HG03575 (cell line): Measurements from ENCODE around the gene MFSD12.

Experiments
- ATAC-seq: cut with Tn5 transposase; IDR thresholded peaks from one replicate; pipeline ENCODE4 v1.9.1; 2021; ENCODE audit not compliant: unreplicated experiment, insufficient number of reproducible peaks, low FRiP score; ENCODE audit errors: extremely low read depth

MFSD12 gene

DNA sequence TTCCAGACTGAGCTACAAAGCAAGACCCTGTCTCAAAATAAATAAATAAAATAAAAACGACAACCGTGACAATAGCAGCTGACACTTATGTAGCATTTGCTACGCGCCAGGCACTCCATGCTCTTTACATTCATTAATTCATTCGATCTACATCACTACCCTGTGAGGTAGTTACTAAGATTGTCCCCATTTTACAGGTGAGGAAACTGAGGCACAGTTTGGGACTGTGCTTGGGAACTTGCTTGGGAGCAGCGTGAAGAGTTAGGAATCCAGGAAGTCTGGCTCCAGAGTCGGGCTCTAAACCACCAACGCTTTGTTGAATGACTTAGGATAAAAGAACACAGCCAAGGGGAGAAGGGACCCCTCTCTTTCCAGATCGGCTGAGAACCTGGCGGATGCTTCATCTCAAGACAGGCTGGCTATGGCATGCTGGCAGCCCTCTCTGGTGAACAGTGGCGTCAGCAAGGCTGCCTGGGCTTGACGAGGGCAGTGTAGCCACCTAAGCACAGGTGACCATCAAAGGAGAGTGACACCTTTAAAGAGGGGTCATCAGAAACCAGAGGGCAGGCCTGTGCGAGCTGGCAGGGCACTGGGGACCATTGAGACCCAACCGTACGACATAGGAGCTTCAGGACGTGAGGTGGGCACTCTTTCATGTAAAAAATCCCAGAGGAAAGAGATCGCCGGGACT is 57.5 kb downstream of the MFSD12 start:
- ATAC-seq: no peak

DNA sequence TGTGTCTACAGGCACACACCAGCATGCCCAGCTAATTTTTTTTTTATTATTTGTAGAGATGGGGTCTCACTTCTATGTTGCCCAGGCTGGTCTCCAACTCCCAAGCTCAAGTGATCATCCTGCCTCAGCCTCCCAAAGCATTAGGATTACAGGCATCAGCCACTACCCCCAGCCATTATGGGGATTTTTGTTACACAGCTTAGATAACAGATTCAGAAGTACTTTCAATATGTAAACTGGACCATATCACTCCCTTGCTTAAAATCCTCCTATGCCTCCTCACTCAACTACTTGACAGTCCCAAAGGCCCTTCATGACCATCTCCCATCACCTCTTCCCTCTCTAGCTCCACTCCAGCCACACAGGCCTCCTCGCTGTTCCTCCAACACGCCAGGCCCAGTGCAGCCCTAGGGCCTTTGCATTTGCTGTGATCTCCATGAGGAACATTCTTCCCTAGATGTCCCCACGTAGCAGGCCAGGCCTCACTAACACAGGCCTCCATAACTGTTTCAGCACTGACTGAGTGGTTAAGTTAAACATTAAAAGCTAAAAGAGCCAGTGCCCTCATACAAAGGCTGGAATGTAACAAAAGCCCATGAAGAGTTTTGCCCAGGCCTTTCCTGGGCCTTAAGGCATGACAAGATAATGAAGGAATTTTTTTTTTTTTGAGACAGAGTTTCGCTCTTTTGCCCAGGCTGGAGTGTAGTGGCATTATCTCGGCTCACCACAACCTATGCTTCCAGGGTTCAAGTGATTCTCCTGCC is 59.4 kb downstream of the MFSD12 start:
- no peak for ATAC-seq

DNA sequence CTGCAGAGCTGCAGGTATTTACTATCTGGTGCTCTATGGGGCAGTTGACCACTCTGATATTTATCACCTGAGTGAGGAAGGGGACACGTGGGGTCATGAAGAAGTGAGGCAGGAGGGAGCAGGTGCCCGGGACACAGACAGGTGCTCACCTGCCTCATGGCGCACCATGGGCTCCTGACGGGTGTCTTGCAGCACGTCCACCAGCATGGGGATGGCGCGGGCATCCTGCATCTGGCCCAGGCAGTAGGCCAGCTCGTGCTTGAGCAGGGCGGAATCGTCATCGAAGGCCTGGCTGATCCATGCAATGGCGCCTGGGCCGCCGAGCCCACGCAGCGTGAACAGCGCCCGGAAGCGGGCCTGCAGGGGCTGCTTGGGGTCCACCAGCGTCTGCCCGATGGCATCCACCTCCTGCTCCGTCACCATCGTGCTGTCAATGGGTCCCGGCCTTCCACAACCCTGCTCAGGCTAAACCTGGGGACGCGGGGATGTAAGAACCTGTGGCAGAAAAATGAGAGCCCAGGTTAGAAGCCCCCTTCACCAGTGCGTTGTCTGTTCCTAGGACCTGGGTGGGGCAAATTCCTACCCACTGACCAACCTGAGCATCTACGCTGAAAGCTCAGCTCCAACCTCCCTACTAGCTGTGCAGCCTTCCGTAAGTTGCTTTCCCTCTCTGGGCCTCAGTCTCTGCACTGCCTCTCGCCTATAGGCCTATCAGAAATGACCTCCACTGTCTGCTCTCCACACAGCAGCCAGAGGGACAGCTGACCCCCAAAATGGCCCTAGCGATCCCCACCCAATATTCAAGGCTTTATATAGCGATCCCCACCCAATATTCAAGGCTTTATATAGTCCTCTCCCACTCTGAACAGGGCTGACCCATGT is 60.8 kb downstream of the MFSD12 start:
- no peak for ATAC-seq

DNA sequence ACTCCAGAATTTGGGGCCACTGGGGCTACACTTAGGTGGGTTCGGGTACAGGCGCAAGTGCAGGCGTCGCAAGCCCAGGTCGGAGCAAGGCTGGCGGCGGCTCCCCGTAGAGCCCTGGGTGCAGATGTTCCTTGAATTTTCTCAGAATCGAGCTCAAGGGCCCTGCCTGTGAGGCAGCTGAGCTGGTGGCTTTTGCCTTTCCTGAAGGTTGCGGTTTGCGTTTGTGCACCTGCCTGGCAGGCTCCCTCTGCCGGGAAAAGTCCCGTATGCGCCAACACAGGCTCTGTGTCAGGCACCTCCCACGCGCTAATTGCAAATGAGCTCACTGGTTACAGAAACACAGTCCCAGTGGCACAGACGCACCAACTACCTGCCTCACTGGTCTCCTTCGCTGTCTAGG is 62.8 kb downstream of the MFSD12 start:
- no peak for ATAC-seq
